Lower lobe of right lung (tissue), 2 donors: Measurements from ENCODE around the gene ADAMTS6. TPM values are rescaled to one million over a fixed set of nuclear protein-coding genes. Genes with fewer than 3 reads are reported as not detected.

ENCODE experiments used
- ATAC-seq, 2 donors: fragments of 200-7000 bp; cut with Tn5 transposase; one replicate each; pipeline ENCODE4 v1.9.1; 2020 to 2022; ENCODE audit warnings: mild to moderate bottlenecking in 2 of 2, moderate library complexity in 2 of 2
- DNase-seq: peaks from one replicate; pipeline ENCODE4 v3.0.0-alpha.2; 2020
- H3K27ac ChIP-seq: fragments of 200-600 bp; one replicate; pipeline ENCODE4 v1.8.0; 2022
- H3K27me3 ChIP-seq: fragments of 200-600 bp; one replicate; pipeline ENCODE4 v1.8.0; 2022; ENCODE audit warnings: low read depth
- H3K36me3 ChIP-seq: fragments of 200-600 bp; one replicate; pipeline ENCODE4 v1.8.0; 2022; ENCODE audit warnings: mild to moderate bottlenecking
- H3K4me1 ChIP-seq: fragments of 200-600 bp; one replicate; pipeline ENCODE4 v1.8.0; 2022
- H3K4me3 ChIP-seq: fragments of 200-600 bp; one replicate; pipeline ENCODE4 v1.8.0; 2022; ENCODE audit warnings: mild to moderate bottlenecking
- H3K9me3 ChIP-seq: fragments of 200-600 bp; one replicate; pipeline ENCODE4 v1.8.0; 2022
- intact Hi-C: fragments of 100-400 bp; cut with DNase I; formaldehyde crosslinking; loops from one replicate; pipeline ENCODE4 v1.11.0; 2022
- total RNA-seq: library from RNA; stranded (reverse); fragmentation: NEBNext Ultra II Directional; extraction: Animal tissue kit (Norgen Biotek cat#: 25700); gene quantifications from one replicate; pipeline ENCODE4 v1.2.1, GENCODE V29; 2021
- TF ChIP-seq, protein P1 (sequence below): fragments of 200-600 bp; IDR thresholded peaks from one replicate; pipeline ENCODE4 v1.8.0; 2022; ENCODE audit warnings: antibody characterized with exemption, mild to moderate bottlenecking
- donor health status: DM: no; HTN: yes; CAD: no; lungs with severe emphysema.

The ADAMTS6 gene
- total RNA-seq, 1 donor from 2014 or later = 3.0 TPM

DNA sequence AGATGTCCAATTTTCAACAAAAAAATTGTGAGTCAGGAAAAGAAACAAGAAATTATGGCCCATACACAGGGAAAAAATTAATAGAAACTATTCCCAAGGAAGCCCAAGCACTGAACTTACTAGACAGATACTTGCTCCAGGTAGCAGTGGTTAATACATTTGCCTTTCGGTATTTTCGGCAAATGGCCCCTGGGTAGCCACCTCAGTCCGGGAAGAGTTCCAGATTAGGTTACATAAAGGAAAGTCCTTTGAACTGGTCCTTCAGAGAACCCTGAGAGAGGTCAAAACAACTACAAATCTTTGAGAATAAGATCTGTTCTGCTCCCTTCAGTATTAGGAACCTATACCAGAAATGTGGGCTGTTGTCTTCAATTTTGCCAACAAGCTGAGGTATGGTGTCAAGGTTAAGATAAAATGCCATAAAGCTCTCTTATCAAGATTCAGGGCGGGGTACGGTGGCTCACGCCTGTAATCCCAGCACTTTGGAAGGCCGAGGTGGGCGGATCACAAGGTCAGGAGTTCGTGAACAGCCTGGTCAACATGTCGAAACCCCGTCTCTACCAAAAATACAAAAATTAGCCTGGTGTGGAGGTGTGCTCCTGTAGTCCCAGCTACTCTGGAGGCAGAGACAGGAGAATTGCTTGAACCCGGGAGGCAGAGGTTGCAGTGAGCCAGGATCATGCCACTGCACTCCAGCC is 369.6 kb downstream of the ADAMTS6 start:
- no peak overlapping the region for H3K4me3 ChIP-seq
- TF ChIP-seq, protein P1, sequence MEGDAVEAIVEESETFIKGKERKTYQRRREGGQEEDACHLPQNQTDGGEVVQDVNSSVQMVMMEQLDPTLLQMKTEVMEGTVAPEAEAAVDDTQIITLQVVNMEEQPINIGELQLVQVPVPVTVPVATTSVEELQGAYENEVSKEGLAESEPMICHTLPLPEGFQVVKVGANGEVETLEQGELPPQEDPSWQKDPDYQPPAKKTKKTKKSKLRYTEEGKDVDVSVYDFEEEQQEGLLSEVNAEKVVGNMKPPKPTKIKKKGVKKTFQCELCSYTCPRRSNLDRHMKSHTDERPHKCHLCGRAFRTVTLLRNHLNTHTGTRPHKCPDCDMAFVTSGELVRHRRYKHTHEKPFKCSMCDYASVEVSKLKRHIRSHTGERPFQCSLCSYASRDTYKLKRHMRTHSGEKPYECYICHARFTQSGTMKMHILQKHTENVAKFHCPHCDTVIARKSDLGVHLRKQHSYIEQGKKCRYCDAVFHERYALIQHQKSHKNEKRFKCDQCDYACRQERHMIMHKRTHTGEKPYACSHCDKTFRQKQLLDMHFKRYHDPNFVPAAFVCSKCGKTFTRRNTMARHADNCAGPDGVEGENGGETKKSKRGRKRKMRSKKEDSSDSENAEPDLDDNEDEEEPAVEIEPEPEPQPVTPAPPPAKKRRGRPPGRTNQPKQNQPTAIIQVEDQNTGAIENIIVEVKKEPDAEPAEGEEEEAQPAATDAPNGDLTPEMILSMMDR = no peak
- ATAC-seq (no peak), DNase-seq (no peak)
- H3K36me3 ChIP-seq = no peaks in the 10 kb centered on the region
- no peak overlapping the region for H3K27ac ChIP-seq
- H3K4me1 ChIP-seq = no peaks in the 10 kb centered on the region
- H3K27me3 ChIP-seq = no peaks in the 10 kb centered on the region
- H3K9me3 ChIP-seq = no peaks in the 10 kb centered on the region
- intact Hi-C loops = no loop called here

DNA sequence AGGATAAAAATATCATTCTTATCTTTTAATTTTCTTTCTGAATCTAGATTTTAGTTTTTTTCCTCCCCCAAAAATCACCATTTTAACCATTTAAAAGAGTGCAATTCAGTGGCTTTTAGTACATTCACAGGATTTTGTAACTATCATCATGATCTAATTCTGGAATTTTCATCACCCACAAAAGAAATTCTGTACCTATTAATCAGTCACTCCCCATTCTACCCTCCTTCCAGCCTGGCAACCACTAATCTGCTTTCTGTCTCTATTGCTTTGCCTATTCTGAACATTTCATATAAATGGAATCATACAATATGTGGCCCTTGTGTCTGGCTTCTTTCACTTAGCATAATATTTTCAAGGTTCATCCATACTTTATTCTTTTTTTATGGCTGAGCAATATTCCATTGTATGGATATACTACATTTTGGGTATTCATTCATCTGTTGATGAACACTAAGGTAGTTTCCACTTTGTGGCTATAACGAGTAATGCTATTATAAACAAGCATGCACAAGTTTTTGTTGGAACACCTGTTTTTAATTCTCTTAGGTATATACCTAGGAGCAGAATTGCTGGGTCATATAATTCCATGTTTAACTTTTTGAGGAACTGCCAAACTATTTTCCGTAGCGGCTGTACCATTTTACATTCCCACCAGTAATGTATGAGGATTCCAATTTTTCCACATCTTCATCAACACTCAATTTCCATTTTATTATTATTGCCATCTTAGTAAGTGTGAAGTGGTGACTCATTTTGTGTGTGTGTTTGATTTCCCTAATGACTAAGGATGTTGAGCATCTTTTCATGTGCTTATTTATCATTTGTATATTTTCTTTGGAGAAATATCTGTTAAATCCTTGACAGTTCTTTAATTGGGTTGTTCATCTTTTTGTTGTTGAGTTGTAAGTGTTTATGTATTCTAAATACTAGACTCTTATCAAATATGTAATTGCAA is 372.7 kb downstream of the ADAMTS6 start:
- no peaks in the 10 kb centered on the region for H3K36me3 ChIP-seq
- no peaks in the 10 kb centered on the region for H3K9me3 ChIP-seq
- intact Hi-C loops = no loop called here
- H3K4me1 ChIP-seq = no peaks in the 10 kb centered on the region
- H3K27me3 ChIP-seq = no peaks in the 10 kb centered on the region
- H3K4me3 ChIP-seq = no peak overlapping the region
- ATAC-seq = no peak
- TF ChIP-seq, protein P1 = no peak
- no peak for DNase-seq
- no peak overlapping the region for H3K27ac ChIP-seq

DNA sequence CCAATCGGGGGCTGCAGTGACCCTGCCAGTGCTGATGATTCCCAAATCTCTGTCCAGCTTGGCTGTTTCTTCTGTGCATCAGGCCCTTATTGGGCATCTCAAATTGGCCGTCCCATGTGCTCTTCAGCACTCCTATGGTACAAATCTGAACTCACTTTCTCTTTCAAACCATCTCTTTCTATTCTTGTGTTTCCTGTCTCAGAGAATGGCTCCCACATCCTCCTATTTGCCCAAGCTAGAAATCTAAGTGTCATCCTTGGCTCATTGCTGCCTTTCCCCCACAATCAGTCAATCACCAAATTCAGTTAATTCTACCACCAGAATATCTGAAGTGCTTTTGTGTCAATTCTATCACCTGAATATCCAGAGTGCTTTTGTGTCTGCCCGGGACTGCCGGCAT is 376.4 kb downstream of the ADAMTS6 start:
- intact Hi-C loops = no loop called here
- TF ChIP-seq, protein P1 = no peak
- Histone ChIP-seq H3K9me3 (no peaks in the 10 kb centered on the region), H3K4me1 (peaks cover 12% of the 10 kb centered on the region), H3K4me3 (no peak overlapping the region), H3K36me3 (no peaks in the 10 kb centered on the region), H3K27ac (no peak overlapping the region), H3K27me3 (no peaks in the 10 kb centered on the region)
- DNase-seq (no peak), ATAC-seq (no peak)

DNA sequence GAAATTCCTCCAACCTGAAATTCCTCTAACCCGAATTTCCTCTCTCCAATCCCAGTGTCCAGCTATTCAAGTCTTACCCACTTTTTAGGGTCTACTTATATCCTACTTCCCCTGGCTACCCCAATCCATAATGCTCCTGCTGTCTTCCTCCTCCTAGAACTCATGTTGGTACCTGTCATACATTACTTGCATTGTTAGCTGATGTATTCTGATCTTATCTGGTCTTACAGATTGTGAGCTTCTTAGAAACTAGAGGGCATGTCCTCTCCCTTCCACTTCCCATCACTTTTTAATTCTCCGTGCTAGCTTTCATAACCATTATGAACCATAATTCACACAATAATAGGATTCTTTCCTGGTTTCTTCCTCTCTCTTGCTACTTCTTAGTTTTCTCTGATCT is 376.9 kb downstream of the ADAMTS6 start:
- TF ChIP-seq, protein P1 = no peak

DNA sequence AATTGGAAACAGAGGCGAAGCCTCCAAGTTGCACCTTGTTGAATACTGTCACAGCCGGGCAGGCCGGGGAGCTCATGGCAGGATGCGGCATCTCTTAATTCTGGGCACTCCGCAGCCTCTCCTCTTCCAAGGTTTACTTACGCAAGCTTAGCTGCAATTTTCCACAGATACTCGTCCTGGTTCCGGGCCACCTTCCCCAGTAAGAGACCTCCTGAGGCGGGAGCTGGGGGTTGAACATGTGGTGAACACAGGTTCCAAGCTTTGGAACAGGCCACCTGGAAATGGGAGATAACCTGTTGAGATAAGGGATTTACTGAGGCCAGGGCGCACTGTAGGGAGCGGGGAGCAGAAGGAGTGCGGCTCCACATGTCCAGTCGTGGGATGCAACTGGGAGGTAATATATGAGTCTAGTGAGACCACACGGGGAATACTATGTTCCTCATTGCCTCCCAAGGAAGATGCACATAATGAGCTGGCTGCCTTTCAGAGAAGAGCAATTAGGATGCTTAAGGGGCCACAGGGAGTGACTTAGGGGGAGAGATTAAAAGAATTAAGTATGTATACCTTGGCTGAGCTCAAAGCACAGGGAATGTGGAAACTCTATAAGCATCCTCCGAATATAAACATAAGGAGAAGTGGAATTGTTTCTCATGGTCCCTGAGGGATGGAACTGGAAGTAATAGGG is 377.8 kb downstream of the ADAMTS6 start:
- ATAC-seq = peak in 1 of 2 donors; percentile 20
- intact Hi-C loops = no loop called here

More for the DNA sequence above, 376.9 kb downstream of the ADAMTS6 start:
- intact Hi-C loops = no loop called here
- DNase-seq (no peak), ATAC-seq (no peak)
- no peak overlapping the region for H3K4me3 ChIP-seq
- H3K27ac ChIP-seq = no peak overlapping the region
- no peaks in the 10 kb centered on the region for H3K9me3 ChIP-seq
- peaks cover 12% of the 10 kb centered on the region for H3K4me1 ChIP-seq
- no peaks in the 10 kb centered on the region for H3K27me3 ChIP-seq
- no peaks in the 10 kb centered on the region for H3K36me3 ChIP-seq

More for the DNA sequence above, 377.8 kb downstream of the ADAMTS6 start:
- TF ChIP-seq, protein P1 = no peak
- DNase-seq = no peak
- H3K27ac ChIP-seq = peak overlapping the region; percentile 90
- peaks cover 12% of the 10 kb centered on the region for H3K4me1 ChIP-seq
- no peaks in the 10 kb centered on the region for H3K27me3 ChIP-seq
- H3K4me3 ChIP-seq = peak overlapping the region; percentile 67
- no peaks in the 10 kb centered on the region for H3K36me3 ChIP-seq
- H3K9me3 ChIP-seq = no peaks in the 10 kb centered on the region
